Measurements from ENCODE around the gene ARPP19. TPM values are rescaled to one million over a fixed set of nuclear protein-coding genes. Genes with fewer than 3 reads are reported as not detected.
"Not testable (repeated sequence)": the region's sequence is repeated elsewhere in the genome, so short reads cannot be mapped to it uniquely, and the experiment has no call there.

ARPP19 gene
- total RNA-seq, 1 experiment from 2014 or later, result 203 TPM

- TF ChIP-seq ZNF512 (CRISPR knock-in tag; IDR thresholded peaks at IDR 0.05; ENCODE audit: borderline replicate concordance) (no peak), OVOL2 (CRISPR knock-in tag; IDR thresholded peaks at IDR 0.05; ENCODE audit: borderline replicate concordance) (no peak), HMGA2 (CRISPR knock-in tag; IDR thresholded peaks at IDR 0.05) (no peak)
- TF ChIP-seq, protein P1, sequence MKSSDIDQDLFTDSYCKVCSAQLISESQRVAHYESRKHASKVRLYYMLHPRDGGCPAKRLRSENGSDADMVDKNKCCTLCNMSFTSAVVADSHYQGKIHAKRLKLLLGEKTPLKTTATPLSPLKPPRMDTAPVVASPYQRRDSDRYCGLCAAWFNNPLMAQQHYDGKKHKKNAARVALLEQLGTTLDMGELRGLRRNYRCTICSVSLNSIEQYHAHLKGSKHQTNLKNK (CRISPR knock-in tag; IDR thresholded peaks at IDR 0.05), result no peak
Observed at GRCh38 chr15:52579852-52580251, 11.0 kb upstream of the ARPP19 start (continued).

GRCh38 chr15:52576692-52577091, 7.9 kb upstream of the ARPP19 start:
- POLR2A ChIA-PET, result no interaction called here
- CTCF ChIA-PET, result no interaction called here
- TF ChIP-seq SOX15 (CRISPR knock-in tag; IDR thresholded peaks at IDR 0.05) (no peak), ELF4 (CRISPR knock-in tag; IDR thresholded peaks at IDR 0.05; ENCODE audit: low read depth) (no peak)
- DNase-seq (ENCODE audit: low spot score) (no peak), ATAC-seq (no peak)
- no peaks in the 10 kb centered on the region for H3K27me3 Mint-ChIP-seq (ENCODE audit: low read depth)
- H3K9me3 Mint-ChIP-seq, result 0 out of 2 replicates have a peak, but pooled peaks cover 3% of the 10 kb centered on the region
- no peaks in the 10 kb centered on the region for H3K36me3 Mint-ChIP-seq
- H3K27ac Mint-ChIP-seq, result no peak overlapping the region
- H3K4me3 Mint-ChIP-seq, result no peak overlapping the region
- no peaks in the 10 kb centered on the region for H3K4me1 Mint-ChIP-seq

DNA sequence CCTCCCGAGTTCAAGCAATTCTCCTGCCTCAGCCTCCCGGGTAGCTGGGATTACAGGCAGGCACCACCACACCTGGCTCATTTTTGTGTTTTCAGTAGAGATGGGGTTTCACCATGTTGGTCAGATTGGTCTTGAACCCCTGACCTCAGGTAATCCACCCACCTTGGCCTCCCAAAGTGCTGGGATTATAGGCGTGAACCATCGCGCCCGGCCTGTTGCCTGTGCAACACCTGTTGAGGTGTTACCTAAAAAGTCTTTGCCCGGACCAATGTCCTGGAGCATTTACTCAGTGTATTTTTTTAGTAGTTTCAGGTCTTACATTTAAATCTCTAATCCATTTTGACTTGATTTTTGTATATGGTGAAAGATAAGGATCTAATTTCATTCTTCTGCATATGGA, 6.7 kb upstream of the ARPP19 start:
- H3K27ac Mint-ChIP-seq; H3K36me3 Mint-ChIP-seq; DNase-seq (ENCODE audit: low spot score); H3K4me3 Mint-ChIP-seq; H3K27me3 Mint-ChIP-seq (ENCODE audit: low read depth); H3K9me3 Mint-ChIP-seq; H3K4me1 Mint-ChIP-seq; ATAC-seq; POLR2A ChIA-PET: not testable (repeated sequence)
- CTCF ChIA-PET, result interaction anchor here (0.7 kb wide), 1 partner anchor 240 kb away, joined by 3 read pairs; no protein-coding TSS in a partner anchor

- H3K27me3 Mint-ChIP-seq (ENCODE audit: low read depth), result no peaks in the 10 kb centered on the region
Observed at GRCh38 chr15:52575072-52575471, 6.2 kb upstream of the ARPP19 start.

DNA sequence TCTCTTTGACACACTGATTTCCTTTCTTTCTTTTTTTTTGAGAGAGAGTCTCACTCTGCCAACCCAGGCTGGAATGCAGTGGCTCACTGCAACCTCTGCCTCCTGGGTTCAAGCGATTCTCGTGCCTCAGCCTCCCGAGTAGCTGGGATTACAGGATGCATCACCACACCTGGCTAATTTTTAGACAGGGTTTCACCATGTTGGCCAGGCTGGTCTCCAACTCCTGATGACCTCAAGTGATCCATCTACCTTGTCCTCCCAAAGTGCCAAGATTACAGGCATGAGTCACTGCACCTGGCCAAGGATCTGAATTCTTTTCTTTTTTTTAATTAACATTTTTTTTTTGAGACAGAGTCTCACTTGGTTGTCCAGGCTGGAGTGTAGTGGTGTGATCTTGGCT, 5.8 kb upstream of the ARPP19 start:
- CTCF ChIA-PET, result not testable (repeated sequence)
- POLR2A ChIA-PET, result interaction anchor here (0.6 kb wide), 1 partner anchor 146 kb away, joined by 4 read pairs; no protein-coding TSS in a partner anchor

More at GRCh38 chr15:52575072-52575471, 6.2 kb upstream of the ARPP19 start:
- DNase-seq (ENCODE audit: low spot score) (no peak), ATAC-seq (no peak)
- Mint-ChIP-seq H3K36me3 (no peaks in the 10 kb centered on the region), H3K27ac (no peak overlapping the region), H3K4me3 (no peak overlapping the region), H3K4me1 (no peaks in the 10 kb centered on the region), H3K9me3 (0 out of 2 replicates have a peak, but pooled peaks cover 3% of the 10 kb centered on the region)
- POLR2A ChIA-PET, result interaction anchor here (0.6 kb wide), 1 partner anchor 146 kb away, joined by 4 read pairs; no protein-coding TSS in a partner anchor
- CTCF ChIA-PET, result interaction anchor here (0.7 kb wide), 1 partner anchor 239 kb away, joined by 3 read pairs; no protein-coding TSS in a partner anchor
- TF ChIP-seq CREM (CRISPR knock-in tag; IDR thresholded peaks at IDR 0.05) (no peak), CREB1 (CRISPR knock-in tag; IDR thresholded peaks at IDR 0.05) (no peak), MLX (CRISPR knock-in tag; IDR thresholded peaks at IDR 0.05) (no peak), NR2C2 (CRISPR knock-in tag; IDR thresholded peaks at IDR 0.05) (no peak), JAZF1 (CRISPR knock-in tag; IDR thresholded peaks at IDR 0.05) (no peak), CBFB (CRISPR knock-in tag; IDR thresholded peaks at IDR 0.05; ENCODE audit: low read depth) (no peak), ZNF416 (CRISPR knock-in tag; IDR thresholded peaks at IDR 0.05) (no peak)

More for the DNA sequence above, 5.8 kb upstream of the ARPP19 start:
- H3K27me3 Mint-ChIP-seq (ENCODE audit: low read depth); H3K4me3 Mint-ChIP-seq; DNase-seq (ENCODE audit: low spot score); H3K4me1 Mint-ChIP-seq; H3K27ac Mint-ChIP-seq; H3K36me3 Mint-ChIP-seq; ATAC-seq; H3K9me3 Mint-ChIP-seq: not testable (repeated sequence)

All from WTC11 (cell line).